Measurements from ENCODE around the gene ATAD3B. TPM values are rescaled to one million over a fixed set of nuclear protein-coding genes. Genes with fewer than 3 reads are reported as not detected.

ATAD3B gene
- total and polyA plus RNA-seq, 2 of the 13 experiments (the other 11 are each of a cell fraction or from before 2014, with no cell fraction given), result 9.6 to 31.1 TPM

GRCh38 chr1:1511533-1512285 is 40.1 kb downstream of the ATAD3B start, which contains the start of gene ATAD3A (continued):
- TF ChIP-seq ZHX2 (IDR thresholded peaks at IDR 0.05; ENCODE audit: low read depth) (peak; percentile 93), ZHX2 (CRISPR knock-in tag; IDR thresholded peaks at IDR 0.05; ENCODE audit: borderline replicate concordance) (no peak), ZBTB38 (CRISPR knock-in tag; IDR thresholded peaks at IDR 0.05) (peak; percentile 78), ARID3A (IDR thresholded peaks at IDR 0.05; ENCODE audit: low read depth, low read length) (no peak), ZBTB10 (CRISPR knock-in tag; IDR thresholded peaks at IDR 0.05; ENCODE audit: borderline replicate concordance) (peak; percentile 18; the same call in 1 of the 2 replicates), ZBTB3 (CRISPR knock-in tag; IDR thresholded peaks at IDR 0.05; ENCODE audit: borderline replicate concordance, low read depth) (peak; percentile 29; the same call in 1 of the 2 replicates), ZNF546 (CRISPR knock-in tag; conservative IDR thresholded peaks at IDR 0.05) (peak; percentile 33; the same call in 1 of the 2 replicates), NCOA1 (CRISPR knock-in tag; IDR thresholded peaks at IDR 0.05) (no peak), ZMAT3 (CRISPR knock-in tag; conservative IDR thresholded peaks at IDR 0.05) (0 out of 2 replicates have a peak, but pooled peaks have one; percentile 81), PHF5A (CRISPR knock-in tag; IDR thresholded peaks at IDR 0.05; ENCODE audit: low read depth, unreplicated experiment) (peak; percentile 82), ZNF652 (CRISPR knock-in tag; IDR thresholded peaks at IDR 0.05; ENCODE audit: borderline replicate concordance, low read depth) (peak; percentile 13; the same call in 1 of the 2 replicates)
- TF ChIP-seq, protein P1, sequence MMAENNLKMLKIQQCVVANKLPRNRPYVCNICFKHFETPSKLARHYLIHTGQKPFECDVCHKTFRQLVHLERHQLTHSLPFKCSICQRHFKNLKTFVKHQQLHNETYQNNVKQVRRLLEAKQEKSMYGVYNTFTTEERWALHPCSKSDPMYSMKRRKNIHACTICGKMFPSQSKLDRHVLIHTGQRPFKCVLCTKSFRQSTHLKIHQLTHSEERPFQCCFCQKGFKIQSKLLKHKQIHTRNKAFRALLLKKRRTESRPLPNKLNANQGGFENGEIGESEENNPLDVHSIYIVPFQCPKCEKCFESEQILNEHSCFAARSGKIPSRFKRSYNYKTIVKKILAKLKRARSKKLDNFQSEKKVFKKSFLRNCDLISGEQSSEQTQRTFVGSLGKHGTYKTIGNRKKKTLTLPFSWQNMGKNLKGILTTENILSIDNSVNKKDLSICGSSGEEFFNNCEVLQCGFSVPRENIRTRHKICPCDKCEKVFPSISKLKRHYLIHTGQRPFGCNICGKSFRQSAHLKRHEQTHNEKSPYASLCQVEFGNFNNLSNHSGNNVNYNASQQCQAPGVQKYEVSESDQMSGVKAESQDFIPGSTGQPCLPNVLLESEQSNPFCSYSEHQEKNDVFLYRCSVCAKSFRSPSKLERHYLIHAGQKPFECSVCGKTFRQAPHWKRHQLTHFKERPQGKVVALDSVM (CRISPR knock-in tag; IDR thresholded peaks at IDR 0.05), result 0 out of 2 replicates have a peak, but pooled peaks have one; percentile 45
- TF ChIP-seq, protein P2, sequence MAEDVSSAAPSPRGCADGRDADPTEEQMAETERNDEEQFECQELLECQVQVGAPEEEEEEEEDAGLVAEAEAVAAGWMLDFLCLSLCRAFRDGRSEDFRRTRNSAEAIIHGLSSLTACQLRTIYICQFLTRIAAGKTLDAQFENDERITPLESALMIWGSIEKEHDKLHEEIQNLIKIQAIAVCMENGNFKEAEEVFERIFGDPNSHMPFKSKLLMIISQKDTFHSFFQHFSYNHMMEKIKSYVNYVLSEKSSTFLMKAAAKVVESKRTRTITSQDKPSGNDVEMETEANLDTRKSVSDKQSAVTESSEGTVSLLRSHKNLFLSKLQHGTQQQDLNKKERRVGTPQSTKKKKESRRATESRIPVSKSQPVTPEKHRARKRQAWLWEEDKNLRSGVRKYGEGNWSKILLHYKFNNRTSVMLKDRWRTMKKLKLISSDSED (CRISPR knock-in tag; IDR thresholded peaks at IDR 0.05), result no peak
